Activated naive CD8-positive, alpha-beta T cell treated with anti-CD3 and anti-CD28 coated beads, Interleukin-2, amount 50 U/mL, for 24 hours (primary cell): ENCODE results near the gene SYNE2.
"Not testable (repeated sequence)": the region's sequence is repeated elsewhere in the genome, so short reads cannot be mapped to it uniquely, and the experiment has no call there.

Experiments used
- ATAC-seq: fragments of 150-1000 bp; cut with Tn5 transposase; one replicate; pipeline ENCODE4 v1.10.0; 2021
- DNase-seq: peaks from one replicate; pipeline ENCODE4 v3.0.0; 2021
- H3K27ac Mint-ChIP-seq: one replicate; pipeline ENCODE4 v1.8.0; 2021; ENCODE audit warnings: mild to moderate bottlenecking, mixed read lengths
- H3K27me3 Mint-ChIP-seq: one replicate; pipeline ENCODE4 v1.8.0; 2021; ENCODE audit warnings: mixed read lengths
- H3K36me3 Mint-ChIP-seq: one replicate; pipeline ENCODE4 v1.8.0; 2021; ENCODE audit warnings: low read depth, mixed read lengths
- H3K4me1 Mint-ChIP-seq: one replicate; pipeline ENCODE4 v1.8.0; 2021; ENCODE audit warnings: mixed read lengths
- H3K4me3 Mint-ChIP-seq: one replicate; pipeline ENCODE4 v1.8.0; 2021; ENCODE audit warnings: mild to moderate bottlenecking, moderate library complexity, mixed read lengths
- H3K9me3 Mint-ChIP-seq: one replicate; pipeline ENCODE4 v1.8.0; 2021; ENCODE audit warnings: mixed read lengths

Gene SYNE2, protein sequence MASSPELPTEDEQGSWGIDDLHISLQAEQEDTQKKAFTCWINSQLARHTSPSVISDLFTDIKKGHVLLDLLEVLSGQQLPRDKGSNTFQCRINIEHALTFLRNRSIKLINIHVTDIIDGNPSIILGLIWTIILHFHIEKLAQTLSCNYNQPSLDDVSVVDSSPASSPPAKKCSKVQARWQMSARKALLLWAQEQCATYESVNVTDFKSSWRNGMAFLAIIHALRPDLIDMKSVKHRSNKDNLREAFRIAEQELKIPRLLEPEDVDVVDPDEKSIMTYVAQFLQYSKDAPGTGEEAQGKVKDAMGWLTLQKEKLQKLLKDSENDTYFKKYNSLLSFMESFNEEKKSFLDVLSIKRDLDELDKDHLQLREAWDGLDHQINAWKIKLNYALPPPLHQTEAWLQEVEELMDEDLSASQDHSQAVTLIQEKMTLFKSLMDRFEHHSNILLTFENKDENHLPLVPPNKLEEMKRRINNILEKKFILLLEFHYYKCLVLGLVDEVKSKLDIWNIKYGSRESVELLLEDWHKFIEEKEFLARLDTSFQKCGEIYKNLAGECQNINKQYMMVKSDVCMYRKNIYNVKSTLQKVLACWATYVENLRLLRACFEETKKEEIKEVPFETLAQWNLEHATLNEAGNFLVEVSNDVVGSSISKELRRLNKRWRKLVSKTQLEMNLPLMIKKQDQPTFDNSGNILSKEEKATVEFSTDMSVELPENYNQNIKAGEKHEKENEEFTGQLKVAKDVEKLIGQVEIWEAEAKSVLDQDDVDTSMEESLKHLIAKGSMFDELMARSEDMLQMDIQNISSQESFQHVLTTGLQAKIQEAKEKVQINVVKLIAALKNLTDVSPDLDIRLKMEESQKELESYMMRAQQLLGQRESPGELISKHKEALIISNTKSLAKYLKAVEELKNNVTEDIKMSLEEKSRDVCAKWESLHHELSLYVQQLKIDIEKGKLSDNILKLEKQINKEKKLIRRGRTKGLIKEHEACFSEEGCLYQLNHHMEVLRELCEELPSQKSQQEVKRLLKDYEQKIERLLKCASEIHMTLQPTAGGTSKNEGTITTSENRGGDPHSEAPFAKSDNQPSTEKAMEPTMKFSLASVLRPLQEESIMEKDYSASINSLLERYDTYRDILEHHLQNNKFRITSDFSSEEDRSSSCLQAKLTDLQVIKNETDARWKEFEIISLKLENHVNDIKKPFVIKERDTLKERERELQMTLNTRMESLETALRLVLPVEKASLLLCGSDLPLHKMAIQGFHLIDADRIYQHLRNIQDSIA (N-terminal part only)

DNA sequence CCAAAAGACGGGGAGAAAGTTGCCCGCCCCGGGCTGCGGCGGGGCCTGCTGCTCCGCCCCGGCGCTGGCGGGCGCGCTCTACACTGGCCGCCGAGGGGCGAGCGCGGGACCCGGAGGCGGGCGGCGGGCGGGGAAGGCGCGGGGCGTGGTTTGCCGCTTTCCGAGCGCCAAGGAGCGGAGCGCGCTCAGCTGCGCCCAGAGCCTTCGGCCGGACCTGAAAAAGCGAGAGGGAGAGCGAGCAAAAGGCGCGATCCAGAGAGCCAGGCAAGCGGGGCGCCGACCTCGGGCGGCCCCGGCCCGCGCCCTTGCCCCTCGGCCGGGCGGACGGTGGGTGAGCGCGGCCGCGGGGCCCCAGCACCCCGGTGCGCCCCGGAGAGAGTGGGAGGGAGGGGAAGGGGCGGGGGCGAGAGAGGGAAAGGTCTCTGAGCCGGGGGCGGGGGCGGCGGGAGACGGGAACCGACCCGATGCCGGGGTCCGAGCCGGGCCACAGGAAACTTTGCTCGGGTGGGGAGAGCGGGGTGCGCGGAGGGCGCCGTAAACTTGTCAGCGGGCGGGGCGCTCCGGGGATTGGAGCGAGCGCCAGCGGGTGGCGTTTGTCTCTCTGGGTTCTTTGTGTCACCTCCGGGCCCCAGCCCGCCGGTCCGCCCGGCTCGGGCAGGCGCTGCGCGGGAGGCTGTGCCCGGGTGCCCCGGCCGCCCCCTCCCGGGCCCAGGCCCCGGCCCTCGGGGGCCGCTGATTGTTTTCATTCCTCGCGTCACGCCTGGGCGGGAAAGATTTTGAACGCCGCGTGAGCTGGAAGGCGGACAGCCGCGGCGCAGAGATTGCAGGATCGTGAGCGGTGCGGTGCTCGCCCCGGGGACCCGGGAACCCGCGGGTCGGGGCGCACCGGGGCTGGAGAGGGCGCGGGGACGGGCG, at the start of gene SYNE2:
SYNE2 (plus strand) TSS at position 188 of the 915 bp plus-strand sequence. CDS start 56,145 bp downstream, outside the sequence.
- DNase-seq (peak; percentile 85), ATAC-seq (peak; percentile 89)
- H3K27me3 Mint-ChIP-seq, result peaks cover 4% of the 10 kb centered on the region
- H3K9me3 Mint-ChIP-seq, result no peaks in the 10 kb centered on the region
- H3K4me1 Mint-ChIP-seq, result peaks cover 45% of the 10 kb centered on the region
- peak within 1 kb of the TSS; percentile 89 for H3K4me3 Mint-ChIP-seq
- peaks cover 5% of the 10 kb centered on the region for H3K36me3 Mint-ChIP-seq
- H3K27ac Mint-ChIP-seq, result peak within 1 kb of the TSS; percentile 81

DNA sequence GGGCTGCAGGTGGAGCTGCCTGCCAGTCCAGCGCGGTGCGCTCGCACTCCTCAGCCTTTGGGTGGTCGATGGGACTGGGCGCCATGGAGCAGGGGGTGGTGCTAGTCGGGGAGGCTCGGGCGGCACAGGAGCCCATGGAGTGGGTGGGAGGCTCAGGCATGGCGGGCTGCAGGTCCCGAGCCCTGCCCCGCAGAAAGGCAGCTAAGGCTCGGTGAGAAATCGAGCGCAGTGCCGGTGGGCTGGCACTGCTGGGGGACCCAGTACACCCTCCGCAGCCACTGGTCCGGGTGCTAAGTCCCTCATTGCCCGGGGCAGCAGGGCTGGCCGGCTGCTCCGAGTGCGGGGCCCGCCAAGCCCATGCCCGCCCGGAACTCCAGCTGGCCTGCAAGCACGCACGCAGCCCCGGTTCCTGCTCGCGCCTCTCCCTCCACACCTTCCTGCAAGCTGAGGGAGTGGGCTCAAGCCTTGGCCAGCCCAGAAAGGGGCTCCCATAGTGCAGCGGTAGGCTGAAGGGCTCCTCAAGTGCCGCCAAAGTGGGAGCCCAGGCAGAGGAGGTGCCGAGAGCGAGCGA, 49.5 kb upstream of the SYNE2 start:
- DNase-seq, H3K4me3 Mint-ChIP-seq, H3K27me3 Mint-ChIP-seq, ATAC-seq, H3K4me1 Mint-ChIP-seq, H3K27ac Mint-ChIP-seq, H3K36me3 Mint-ChIP-seq, H3K9me3 Mint-ChIP-seq: not testable (repeated sequence)

DNA sequence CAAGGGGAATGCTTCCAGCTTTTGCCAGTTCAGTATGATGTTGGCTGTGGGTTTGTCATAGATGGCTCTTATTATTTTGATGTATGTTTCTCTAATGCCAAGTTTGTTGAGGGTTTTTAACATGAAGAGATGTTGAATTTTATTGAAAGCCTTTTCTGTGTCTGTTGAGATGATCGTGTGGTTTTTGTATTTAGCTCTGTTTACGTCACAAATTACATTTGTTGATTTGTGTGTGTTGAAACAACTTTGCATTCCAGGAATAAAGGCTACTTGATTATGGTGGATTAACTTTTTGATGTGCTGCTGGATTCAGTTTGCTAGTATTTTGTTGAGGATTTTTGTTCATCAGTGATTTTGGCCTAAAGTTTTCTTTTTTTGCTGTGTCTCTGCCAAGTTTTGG, 46.7 kb upstream of the SYNE2 start:
- H3K27ac Mint-ChIP-seq, H3K4me1 Mint-ChIP-seq, H3K9me3 Mint-ChIP-seq, DNase-seq, ATAC-seq, H3K36me3 Mint-ChIP-seq, H3K4me3 Mint-ChIP-seq, H3K27me3 Mint-ChIP-seq: not testable (repeated sequence)

DNA sequence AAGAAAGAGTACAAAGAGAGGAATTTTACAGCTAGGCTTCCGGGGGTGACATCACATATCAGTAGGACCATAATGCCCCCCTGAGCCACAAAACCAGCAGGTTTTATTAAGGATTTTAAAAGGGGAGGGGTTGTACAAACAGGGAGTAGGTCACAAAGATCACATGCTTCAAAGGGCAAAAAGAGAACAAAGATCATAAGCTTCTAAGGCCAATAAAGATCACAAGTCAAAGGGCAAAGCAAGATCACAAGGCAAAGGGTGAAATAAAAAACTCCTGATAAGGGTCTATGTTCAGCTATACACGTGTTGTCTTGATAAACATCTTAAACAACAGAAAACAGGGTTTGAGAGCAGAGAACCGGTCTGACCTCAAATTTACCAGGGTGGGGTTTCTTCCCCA, 41.1 kb upstream of the SYNE2 start:
- H3K27me3 Mint-ChIP-seq, H3K4me1 Mint-ChIP-seq, ATAC-seq, H3K36me3 Mint-ChIP-seq, H3K27ac Mint-ChIP-seq, DNase-seq, H3K4me3 Mint-ChIP-seq: not testable (repeated sequence)
- peaks cover 12% of the 10 kb centered on the region for H3K9me3 Mint-ChIP-seq

DNA sequence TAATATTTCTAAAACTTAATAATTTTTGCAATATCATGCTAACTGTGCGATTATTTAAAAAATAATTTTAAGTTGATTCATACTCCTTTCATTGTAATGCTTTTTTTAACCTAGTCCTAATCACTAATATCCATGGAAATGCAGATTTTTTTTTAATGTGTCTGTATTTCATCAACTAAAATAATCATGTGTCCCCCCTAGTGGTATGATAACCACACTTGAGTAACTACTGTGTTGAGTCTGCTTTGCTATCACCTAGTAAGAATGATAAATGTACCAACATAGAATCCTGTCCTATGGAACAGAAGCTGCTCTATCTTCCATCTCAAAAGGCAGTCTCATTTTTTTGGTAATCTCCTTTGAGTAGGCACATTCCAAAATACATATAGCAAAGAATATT, 19.1 kb upstream of the SYNE2 start:
- Mint-ChIP-seq H3K4me1 (no peaks in the 10 kb centered on the region), H3K27me3 (no peaks in the 10 kb centered on the region), H3K4me3 (no peak overlapping the region), H3K36me3 (no peaks in the 10 kb centered on the region), H3K9me3 (no peaks in the 10 kb centered on the region), H3K27ac (no peak overlapping the region)
- ATAC-seq (no peak), DNase-seq (no peak)

DNA sequence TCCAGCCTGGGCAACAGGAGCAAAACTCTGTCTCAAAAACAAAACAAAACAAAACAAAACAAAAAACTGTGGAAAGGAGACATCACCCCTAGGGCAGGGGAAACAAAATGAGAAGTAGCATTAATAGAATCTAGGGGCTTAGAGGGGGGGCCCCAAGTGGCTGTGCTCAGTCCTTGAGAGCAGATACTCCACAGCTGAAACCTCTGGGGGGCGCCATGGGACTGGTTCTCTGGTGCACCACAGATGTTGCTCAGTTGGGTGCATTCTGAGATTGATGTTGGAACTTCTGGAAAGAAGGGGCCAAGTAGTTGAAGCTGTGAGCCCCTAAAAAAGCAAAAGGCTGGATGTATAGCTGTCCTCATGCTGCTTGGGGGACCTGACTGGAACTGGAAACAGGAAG, 11.8 kb upstream of the SYNE2 start:
- ATAC-seq, result peak; percentile 46
- peak; percentile 58 for DNase-seq
- H3K4me3 Mint-ChIP-seq, result no peak overlapping the region
- H3K27ac Mint-ChIP-seq, result no peak overlapping the region
- H3K36me3 Mint-ChIP-seq, result no peaks in the 10 kb centered on the region
- H3K4me1 Mint-ChIP-seq, result no peaks in the 10 kb centered on the region
- peaks cover 5% of the 10 kb centered on the region for H3K9me3 Mint-ChIP-seq
- no peaks in the 10 kb centered on the region for H3K27me3 Mint-ChIP-seq

DNA sequence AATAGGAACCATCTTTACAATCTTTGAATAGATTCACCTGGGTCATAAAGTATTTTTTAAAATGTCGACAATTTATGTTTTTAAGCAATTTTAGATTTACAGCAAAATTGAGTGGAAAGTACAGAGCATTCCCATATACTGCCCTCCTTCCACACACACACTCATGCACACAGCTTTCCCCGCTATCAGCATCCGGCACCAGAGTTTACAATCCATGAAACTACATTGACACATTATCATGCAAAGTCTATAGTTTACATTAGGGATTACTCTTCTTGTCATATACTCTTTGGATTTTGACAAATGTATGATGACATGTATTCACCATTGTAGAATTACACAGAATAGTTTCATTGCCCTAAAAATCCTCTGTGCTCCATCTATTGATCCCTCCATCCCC, 9.0 kb upstream of the SYNE2 start:
- H3K4me3 Mint-ChIP-seq, result no peak overlapping the region
- ATAC-seq (no peak), DNase-seq (no peak)
- H3K4me1 Mint-ChIP-seq, result no peaks in the 10 kb centered on the region
- no peaks in the 10 kb centered on the region for H3K36me3 Mint-ChIP-seq
- H3K9me3 Mint-ChIP-seq, result peaks cover 5% of the 10 kb centered on the region
- H3K27ac Mint-ChIP-seq, result no peak overlapping the region
- no peaks in the 10 kb centered on the region for H3K27me3 Mint-ChIP-seq

DNA sequence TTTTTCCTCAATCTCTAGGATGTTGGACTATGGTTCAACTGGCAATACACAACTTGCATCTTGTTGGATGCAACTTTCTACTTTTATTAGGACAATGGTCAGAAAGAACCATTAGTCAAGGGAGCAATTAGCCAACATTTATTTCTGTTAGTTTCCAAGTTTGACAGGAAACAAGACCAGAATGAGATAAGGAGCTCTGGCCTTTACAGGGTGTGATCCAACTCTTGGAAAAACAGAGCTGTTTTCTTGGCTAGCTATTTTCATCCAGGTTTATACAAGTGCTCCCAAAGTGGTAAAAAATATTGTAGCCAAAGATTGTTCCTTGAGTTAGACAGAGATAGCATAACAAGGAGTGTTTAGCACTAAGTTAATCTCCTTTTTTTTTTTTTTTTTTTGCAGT, 3.9 kb upstream of the SYNE2 start:
- peaks cover 7% of the 10 kb centered on the region for H3K4me1 Mint-ChIP-seq
- ATAC-seq (no peak), DNase-seq (no peak)
- H3K4me3 Mint-ChIP-seq, result no peak overlapping the region
- H3K27ac Mint-ChIP-seq, result no peak overlapping the region
- no peaks in the 10 kb centered on the region for H3K36me3 Mint-ChIP-seq
- peaks cover 4% of the 10 kb centered on the region for H3K27me3 Mint-ChIP-seq
- no peaks in the 10 kb centered on the region for H3K9me3 Mint-ChIP-seq

DNA sequence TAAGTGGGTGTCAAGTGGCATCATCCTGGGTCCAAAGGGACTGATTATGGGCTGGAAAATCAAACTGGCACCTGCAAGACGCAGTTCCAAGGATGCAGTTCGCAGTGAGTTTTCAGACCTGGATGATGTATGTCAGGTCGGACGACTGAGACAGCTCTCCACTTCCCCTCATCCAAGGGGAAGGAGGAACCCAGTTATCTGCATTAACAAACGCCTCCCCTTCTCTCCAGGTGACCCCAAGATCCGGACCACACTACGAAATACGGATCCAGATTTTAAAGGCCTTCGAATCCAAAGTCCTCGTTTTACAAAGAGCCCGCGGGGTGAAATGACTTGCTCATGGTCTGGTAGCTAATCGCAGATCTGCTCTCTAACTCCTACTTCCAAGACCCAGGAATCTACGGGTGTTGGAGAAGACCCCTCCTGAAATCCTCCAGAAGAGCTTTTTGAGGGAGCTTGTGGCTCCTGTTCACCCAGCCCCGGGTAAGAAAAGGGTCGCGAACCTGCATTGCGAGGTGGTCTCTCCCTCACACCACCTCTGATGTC, 460 bp upstream of the SYNE2 start:
- DNase-seq (no peak), ATAC-seq (no peak)
- H3K4me3 Mint-ChIP-seq, result peak overlapping the region; percentile 89
- no peak overlapping the region for H3K27ac Mint-ChIP-seq
- peaks cover 39% of the 10 kb centered on the region for H3K4me1 Mint-ChIP-seq
- no peaks in the 10 kb centered on the region for H3K9me3 Mint-ChIP-seq
- H3K27me3 Mint-ChIP-seq, result peaks cover 4% of the 10 kb centered on the region
- H3K36me3 Mint-ChIP-seq, result peaks cover 3% of the 10 kb centered on the region

DNA sequence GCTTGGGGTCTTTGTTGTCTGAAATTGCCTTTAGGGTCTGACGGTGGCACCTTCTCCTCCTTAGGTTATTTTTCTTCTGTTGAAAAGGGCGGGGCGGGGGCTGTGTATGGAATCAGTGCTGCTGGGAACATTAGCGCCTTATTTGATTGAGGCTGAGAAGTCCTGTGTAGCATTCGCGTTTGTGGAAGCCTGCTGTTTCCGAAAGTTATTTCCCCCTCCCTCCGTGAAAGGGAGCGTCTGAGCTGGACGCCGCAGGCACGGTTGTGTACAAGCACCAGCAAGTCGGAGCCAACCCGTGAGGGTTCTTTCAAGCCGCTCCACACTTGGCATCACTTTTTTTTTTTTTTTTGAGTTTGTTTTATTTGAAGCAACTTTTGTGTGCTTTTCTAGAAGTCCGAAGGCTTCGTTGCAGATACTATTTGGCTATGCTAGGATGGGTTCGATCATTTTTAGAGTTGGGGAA, 1.1 kb downstream of the SYNE2 start:
- no peak for ATAC-seq
- H3K4me1 Mint-ChIP-seq, result peaks cover 48% of the 10 kb centered on the region
- no peaks in the 10 kb centered on the region for H3K9me3 Mint-ChIP-seq

DNA sequence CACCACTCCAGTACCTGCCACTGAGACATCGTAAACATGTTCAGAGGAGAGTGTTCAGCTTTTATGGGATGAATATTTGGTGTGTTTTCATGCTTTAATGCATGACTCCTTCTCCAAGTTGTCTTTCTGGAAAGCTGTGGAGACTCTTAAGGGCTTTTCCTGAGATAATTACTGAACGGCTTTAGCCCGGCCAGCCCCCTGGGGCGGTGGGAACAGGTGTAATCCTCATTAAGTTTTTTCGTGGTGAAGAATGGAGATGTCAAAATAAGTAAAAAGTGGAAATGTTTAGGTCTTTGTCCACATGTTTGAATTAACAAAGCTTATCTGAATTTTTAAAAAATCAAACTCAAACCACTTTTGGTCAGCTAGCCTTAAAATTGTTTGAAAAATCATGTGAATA, 1.5 kb downstream of the SYNE2 start:
- peaks cover 5% of the 10 kb centered on the region for H3K36me3 Mint-ChIP-seq
- ATAC-seq, result no peak
- H3K27ac Mint-ChIP-seq, result peak overlapping the region; percentile 79
- H3K27me3 Mint-ChIP-seq, result peaks cover 4% of the 10 kb centered on the region
- no peaks in the 10 kb centered on the region for H3K9me3 Mint-ChIP-seq
- H3K4me1 Mint-ChIP-seq, result peaks cover 48% of the 10 kb centered on the region
- H3K4me3 Mint-ChIP-seq, result peak overlapping the region; percentile 89
- DNase-seq, result no peak

More for the DNA sequence above, 1.1 kb downstream of the SYNE2 start:
- H3K27me3 Mint-ChIP-seq, result peaks cover 4% of the 10 kb centered on the region
- peak; percentile 42 for DNase-seq
- peak overlapping the region; percentile 89 for H3K4me3 Mint-ChIP-seq
- H3K36me3 Mint-ChIP-seq, result peaks cover 5% of the 10 kb centered on the region
- peak overlapping the region; percentile 79 for H3K27ac Mint-ChIP-seq

DNA sequence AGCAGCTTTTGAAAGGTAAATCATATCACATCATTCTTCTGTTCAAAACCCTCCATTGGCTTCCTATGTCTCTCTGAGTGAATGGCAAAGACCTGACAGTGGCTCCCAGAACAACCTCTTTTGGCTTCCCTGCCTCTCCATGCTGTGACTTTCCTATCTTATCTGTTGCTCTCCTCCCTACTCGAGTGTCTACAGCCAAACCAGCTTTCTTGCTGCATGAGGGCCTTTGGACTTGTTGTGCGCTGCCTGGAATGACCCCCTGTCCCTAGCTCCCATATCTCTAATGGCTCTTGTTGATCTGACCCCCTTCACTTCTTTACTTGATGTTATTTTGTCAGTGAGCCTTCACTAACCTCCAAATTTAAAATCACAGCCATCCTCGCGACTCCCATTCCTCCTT, 2.5 kb downstream of the SYNE2 start:
- peaks cover 52% of the 10 kb centered on the region for H3K4me1 Mint-ChIP-seq
- peak overlapping the region; percentile 1 for H3K4me3 Mint-ChIP-seq
- DNase-seq, result no peak

DNA sequence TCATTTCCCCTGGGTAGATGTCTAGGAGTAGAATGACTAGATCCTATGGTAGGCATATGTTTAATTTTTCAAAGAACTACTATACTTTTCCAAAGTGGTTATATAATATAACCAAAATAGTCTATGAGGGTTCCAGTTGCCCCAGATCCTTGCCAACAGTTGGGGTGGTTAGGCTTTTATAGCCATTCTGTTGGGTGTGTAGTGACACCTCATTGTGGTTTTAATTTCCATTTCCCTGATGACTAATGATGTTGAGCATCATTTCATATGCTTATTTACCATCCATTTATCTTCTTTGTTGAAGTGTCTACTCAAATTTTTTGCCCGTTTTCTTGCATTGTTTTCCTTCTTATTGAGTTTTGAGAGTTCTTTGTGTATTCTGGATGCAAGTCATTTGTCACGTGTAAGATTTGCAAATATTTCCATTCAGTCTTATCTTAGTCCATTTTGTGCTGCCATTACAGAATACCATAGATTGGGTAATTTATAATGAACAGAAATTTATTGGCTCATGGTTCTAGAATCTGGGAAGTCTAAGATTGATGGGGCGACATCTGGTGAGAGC, 4.7 kb downstream of the SYNE2 start:
- peak overlapping the region; percentile 12 for H3K4me3 Mint-ChIP-seq
- H3K27me3 Mint-ChIP-seq, result no peaks in the 10 kb centered on the region
- H3K27ac Mint-ChIP-seq, result peak overlapping the region; percentile 68
- H3K9me3 Mint-ChIP-seq, result no peaks in the 10 kb centered on the region
- peaks cover 5% of the 10 kb centered on the region for H3K36me3 Mint-ChIP-seq
- DNase-seq (peak; percentile 12), ATAC-seq (peak; percentile 37)
- peaks cover 57% of the 10 kb centered on the region for H3K4me1 Mint-ChIP-seq

More for the DNA sequence above, 2.5 kb downstream of the SYNE2 start:
- peaks cover 4% of the 10 kb centered on the region for H3K27me3 Mint-ChIP-seq
- peaks cover 5% of the 10 kb centered on the region for H3K36me3 Mint-ChIP-seq
- no peak for ATAC-seq
- no peak overlapping the region for H3K27ac Mint-ChIP-seq
- no peaks in the 10 kb centered on the region for H3K9me3 Mint-ChIP-seq
